Suprapubic skin (tissue), 4 donors: ENCODE measurements around the gene GABRB3.

Experiments
- CTCF ChIP-seq, 2 donors: fragments of 200-600 bp in 1 of 2; fragments of 450-650 bp in 1 of 2; sonication (generic) in 1 of 2; IDR thresholded peaks; one replicate each; pipeline ENCODE4 v1.5.1; 2016 to 2019; ENCODE audit warnings: antibody characterized with exemption in 2 of 2, mild to moderate bottlenecking in 1 of 2, moderate library complexity in 1 of 2
- EP300 ChIP-seq: sonication (generic); formaldehyde crosslinking; IDR thresholded peaks from one replicate; pipeline ENCODE4 v1.6.1; 2017; ENCODE audit warnings: antibody characterized with exemption
- POLR2A ChIP-seq, 2 donors: fragments of 450-650 bp; IDR thresholded peaks; one replicate each; pipeline ENCODE4 v1.6.1; 2017; ENCODE audit warnings: antibody characterized with exemption in 2 of 2, mild to moderate bottlenecking in 2 of 2, moderate library complexity in 2 of 2
- POLR2AphosphoS5 ChIP-seq, 3 donors: sonication (generic); formaldehyde crosslinking; IDR thresholded peaks; one replicate each; pipeline ENCODE4 v1.6.1; 2017; ENCODE audit warnings: antibody characterized with exemption in 3 of 3

- no peak for TF ChIP-seq CTCF (IDR thresholded peaks at IDR 0.05)
- no peak for TF ChIP-seq POLR2A (IDR thresholded peaks at IDR 0.05)
- TF ChIP-seq POLR2AphosphoS5 (IDR thresholded peaks at IDR 0.05) = no peak
- TF ChIP-seq EP300 = no peak
These were observed 127.9 kb downstream of the GABRB3 start for GRCh38 chr15:26644948-26645347.
